HEK293 (cell line): ENCODE results near the gene ZFYVE28.

Source experiments
- CTCF ChIP-seq: fragments of 450-650 bp; formaldehyde crosslinking; IDR thresholded peaks from 2 replicates; pipeline ENCODE4 v1.5.1; 2016; ENCODE audit warnings: missing biosample characterization, missing genetic modification characterization
- PBX3 ChIP-seq: sonication (generic); formaldehyde crosslinking; IDR thresholded peaks from 2 replicates; pipeline ENCODE4 v1.8.1; 2022; ENCODE audit warnings: mild to moderate bottlenecking, moderate library complexity, missing genetic modification reagents
- PRDM6 ChIP-seq: fragments of 450-650 bp; formaldehyde crosslinking; IDR thresholded peaks from 2 replicates; pipeline ENCODE4 v1.5.1; 2017; ENCODE audit warnings: missing biosample characterization, missing genetic modification characterization
- REST ChIP-seq: fragments of 450-650 bp; formaldehyde crosslinking; IDR thresholded peaks from 2 replicates; pipeline ENCODE4 v1.5.1; 2016; ENCODE audit warnings: missing biosample characterization, missing genetic modification characterization
- SALL2 ChIP-seq: fragments of 450-650 bp; formaldehyde crosslinking; IDR thresholded peaks from 2 replicates; pipeline ENCODE4 v1.5.0; 2017; ENCODE audit warnings: missing biosample characterization, mild to moderate bottlenecking, missing genetic modification characterization, borderline replicate concordance
- YY1 ChIP-seq: fragments of 450-650 bp; formaldehyde crosslinking; IDR thresholded peaks from 2 replicates; pipeline ENCODE4 v1.5.1; 2018; ENCODE audit warnings: missing biosample characterization, missing genetic modification characterization
- ZBTB1 ChIP-seq: fragments of 450-650 bp; formaldehyde crosslinking; IDR thresholded peaks from 2 replicates; pipeline ENCODE4 v1.5.1; 2016; ENCODE audit warnings: missing biosample characterization, missing genetic modification characterization
- ZBTB17 ChIP-seq: fragments of 450-650 bp; formaldehyde crosslinking; IDR thresholded peaks from 2 replicates; pipeline ENCODE4 v1.5.1; 2016; ENCODE audit warnings: missing biosample characterization, missing genetic modification characterization
- ZNF175 ChIP-seq: fragments of 450-650 bp; formaldehyde crosslinking; IDR thresholded peaks from 2 replicates; pipeline ENCODE4 v1.5.1; 2016; ENCODE audit warnings: missing biosample characterization, missing genetic modification characterization
- ZNF19 ChIP-seq: fragments of 450-650 bp; formaldehyde crosslinking; IDR thresholded peaks from 2 replicates; pipeline ENCODE4; 2016; ENCODE audit warnings: missing biosample characterization, missing genetic modification characterization, low read depth
- ZNF274 ChIP-seq, 2 experiments: fragments of 200-500 bp in 1 of 2; fragments of 450-650 bp in 1 of 2; sonication (Bioruptor generic) in 1 of 2; formaldehyde crosslinking in 1 of 2; IDR thresholded peaks; 2 replicates each; pipeline versions ENCODE4 v1.5.1 to v1.6.1; 2014 to 2016; ENCODE audit warnings: borderline replicate concordance in 1 of 2, inconsistent platforms in 1 of 2, low read length in 1 of 2, missing biosample characterization in 1 of 2, missing genetic modification characterization in 1 of 2
- ZNF768 ChIP-seq: fragments of 450-650 bp; formaldehyde crosslinking; IDR thresholded peaks from 2 replicates; pipeline ENCODE4 v1.5.1; 2018; ENCODE audit warnings: missing biosample characterization, mild to moderate bottlenecking, missing genetic modification characterization
- ZSCAN16 ChIP-seq: fragments of 450-650 bp; formaldehyde crosslinking; IDR thresholded peaks from 2 replicates; pipeline ENCODE4 v1.5.1; 2016; ENCODE audit warnings: missing biosample characterization, missing genetic modification characterization

GRCh38 chr4:2441393-2442174, 23.1 kb upstream of the ZFYVE28 start:
- TF ChIP-seq CTCF (tag by site-specific recombination) (peak; percentile 89), ZSCAN16 (tag by site-specific recombination) (no peak), ZNF19 (tag by site-specific recombination) (no peak), ZBTB17 (tag by site-specific recombination) (0 out of 2 replicates have a peak, but pooled peaks have one; percentile 42), SALL2 (tag by site-specific recombination) (no peak), YY1 (tag by site-specific recombination) (no peak), ZNF175 (no peak), REST (tag by site-specific recombination) (0 out of 2 replicates have a peak, but pooled peaks have one; percentile 9), ZNF274 (IDR thresholded peaks at IDR 0.05; ENCODE audit: low read length) (no peak), ZNF274 (tag by site-specific recombination; IDR thresholded peaks at IDR 0.05; ENCODE audit: borderline replicate concordance) (no peak), ZNF768 (tag by site-specific recombination) (no peak), ZBTB1 (no peak), PRDM6 (tag by site-specific recombination) (no peak), PBX3 (CRISPR knock-in tag) (no peak)
